Smooth muscle cell (in vitro differentiated cells): ENCODE results near the gene SIRT4. TPM values are rescaled to one million over a fixed set of nuclear protein-coding genes. Genes with fewer than 3 reads are reported as not detected.
A peak's percentile ranks its signal among the peaks of the same experiment; 100 is the strongest.
"Not testable (repeated sequence)": the region's sequence is repeated elsewhere in the genome, so short reads cannot be mapped to it uniquely, and the experiment has no call there.

Source experiments
- DNase-seq: peaks from one replicate; lab custom pipeline; 2025; ENCODE audit not compliant: unreplicated experiment; lab: John Stamatoyannopoulos, UW
- H2AFZ ChIP-seq: fragments of 200-600 bp; sonication (generic); 2 replicates; pipeline ENCODE4 v1.6.0; 2016; ENCODE audit warnings: antibody characterized with exemption, low read depth, mild to moderate bottlenecking
- H3F3A ChIP-seq: fragments of 200-600 bp; sonication (generic); 2 replicates; pipeline ENCODE4 v1.6.0; 2017; ENCODE audit warnings: antibody characterized with exemption, low read depth
- H3K27ac ChIP-seq: fragments of 200-600 bp; sonication (generic); 2 replicates; pipeline ENCODE4 v1.5.1; 2016; ENCODE audit warnings: low read depth, mild to moderate bottlenecking
- H3K27me3 ChIP-seq: fragments of 200-600 bp; sonication (generic); 2 replicates; pipeline ENCODE4 v1.6.1; 2016; ENCODE audit warnings: low read depth, mild to moderate bottlenecking
- H3K36me3 ChIP-seq: fragments of 200-600 bp; sonication (generic); 2 replicates; pipeline ENCODE4 v1.5.1; 2016; ENCODE audit warnings: low read depth
- H3K4me1 ChIP-seq: fragments of 200-600 bp; sonication (generic); 2 replicates; pipeline ENCODE4 v1.5.1; 2016; ENCODE audit warnings: low read depth
- H3K4me2 ChIP-seq: fragments of 200-600 bp; sonication (generic); 2 replicates; pipeline ENCODE4 v1.6.0; 2016; ENCODE audit warnings: mild to moderate bottlenecking
- H3K4me3 ChIP-seq: fragments of 200-600 bp; sonication (generic); 2 replicates; pipeline ENCODE4 v1.5.1; 2016; ENCODE audit warnings: mild to moderate bottlenecking
- H3K79me2 ChIP-seq: fragments of 200-600 bp; sonication (generic); 2 replicates; pipeline ENCODE4 v1.6.0; 2016; ENCODE audit warnings: low read depth, mild to moderate bottlenecking
- H3K9ac ChIP-seq: fragments of 200-600 bp; sonication (generic); 2 replicates; pipeline ENCODE4 v1.6.0; 2016; ENCODE audit warnings: low read depth
- H3K9me3 ChIP-seq: fragments of 200-600 bp; sonication (generic); replicated peaks from 2 replicates; pipeline ENCODE4 v1.5.1; 2016; ENCODE audit warnings: low read depth
- H4K20me1 ChIP-seq: fragments of 200-600 bp; sonication (generic); 2 replicates; pipeline ENCODE4 v1.6.0; 2016; ENCODE audit warnings: low read depth
- CTCF ChIP-seq: fragments of 200-600 bp; sonication (generic); IDR thresholded peaks from 2 replicates; pipeline ENCODE4 v1.5.1; 2017; ENCODE audit warnings: borderline replicate concordance, mild to moderate bottlenecking, antibody characterized with exemption; ENCODE audit not compliant: insufficient read depth, poor library complexity, severe bottlenecking
- WGBS: methylation state at CpG from one replicate; pipeline ENCODE4 v1.1.7; 2016; ENCODE audit warnings: low lambda C conversion rate; 5-methylcytosine and 5-hydroxymethylcytosine counted together
- polyA plus RNA-seq: library from polyadenylated mRNA; unstranded; fragments of >200 nt; fragmentation: Nextera tagmentation; extraction: Ambion mirVana; gene quantifications from 2 replicates; pipeline ENCODE4 v1.2.1, GENCODE V29; 2016
- total RNA-seq: library from RNA; depleted of rRNA; stranded (reverse); fragments of >200 nt; gene quantifications from 2 replicates; pipeline ENCODE4 v1.2.3, GENCODE V29; 2014

SIRT4 gene
- total and polyA plus RNA-seq, 2 experiments from 2014 or later = 2.7 to 5.3 TPM

GRCh38 chr12:120331390-120331789, 29.3 kb downstream of the SIRT4 start:
- Histone ChIP-seq H3F3A (no peaks in the 10 kb centered on the region), H3K36me3 (no peaks in the 10 kb centered on the region), H2AFZ (no peak overlapping the region), H3K4me2 (no peak overlapping the region), H3K4me1 (no peaks in the 10 kb centered on the region), H3K27ac (no peak overlapping the region), H3K27me3 (no peaks in the 10 kb centered on the region), H3K9me3 (no peaks in the 10 kb centered on the region), H4K20me1 (no peaks in the 10 kb centered on the region), H3K79me2 (no peaks in the 10 kb centered on the region), H3K4me3 (no peak overlapping the region), H3K9ac (no peak overlapping the region)
- TF ChIP-seq CTCF = no peak
- WGBS = 78% methylated on average over 3 of the region's 3 CpGs
- no peak for DNase-seq

GRCh38 chr12:120332041-120332440, 29.9 kb downstream of the SIRT4 start:
- Histone ChIP-seq H3K27ac (no peak overlapping the region), H3K9me3 (no peaks in the 10 kb centered on the region), H3K79me2 (no peaks in the 10 kb centered on the region), H3F3A (no peaks in the 10 kb centered on the region), H3K9ac (no peak overlapping the region), H4K20me1 (no peaks in the 10 kb centered on the region), H3K27me3 (no peaks in the 10 kb centered on the region), H2AFZ (no peak overlapping the region), H3K36me3 (no peaks in the 10 kb centered on the region), H3K4me3 (no peak overlapping the region), H3K4me1 (no peaks in the 10 kb centered on the region), H3K4me2 (no peak overlapping the region)
- WGBS = 81% methylated on average over 5 of the region's 5 CpGs
- TF ChIP-seq CTCF = no peak
- no peak for DNase-seq

GRCh38 chr12:120332523-120332922, 30.4 kb downstream of the SIRT4 start:
- H3F3A ChIP-seq = no peaks in the 10 kb centered on the region
- H3K27me3 ChIP-seq = no peaks in the 10 kb centered on the region
- H3K9me3 ChIP-seq = no peaks in the 10 kb centered on the region
- DNase-seq = no peak
- H2AFZ ChIP-seq = no peak overlapping the region
- no peak overlapping the region for H3K27ac ChIP-seq
- 88% methylated on average over 7 of the region's 7 CpGs for WGBS
- TF ChIP-seq CTCF = no peak
- no peaks in the 10 kb centered on the region for H4K20me1 ChIP-seq
- H3K4me1 ChIP-seq = no peaks in the 10 kb centered on the region
- no peak overlapping the region for H3K4me3 ChIP-seq
- no peaks in the 10 kb centered on the region for H3K36me3 ChIP-seq
- H3K4me2 ChIP-seq = no peak overlapping the region
- H3K79me2 ChIP-seq = no peaks in the 10 kb centered on the region
- no peak overlapping the region for H3K9ac ChIP-seq

GRCh38 chr12:120335447-120335846, 33.3 kb downstream of the SIRT4 start:
- not testable (repeated sequence) for H3K9ac ChIP-seq, H3K4me2 ChIP-seq, H3K36me3 ChIP-seq, H3K4me3 ChIP-seq, H2AFZ ChIP-seq, H3K4me1 ChIP-seq, H3K27ac ChIP-seq, H3K79me2 ChIP-seq, H4K20me1 ChIP-seq, H3K27me3 ChIP-seq, DNase-seq, H3K9me3 ChIP-seq, H3F3A ChIP-seq
- 33% methylated on average over 12 of the region's 12 CpGs for WGBS
- peak; percentile 61 for TF ChIP-seq CTCF

- not testable (repeated sequence) for H3K4me3 ChIP-seq, H3F3A ChIP-seq, H4K20me1 ChIP-seq, H2AFZ ChIP-seq, H3K36me3 ChIP-seq, H3K4me2 ChIP-seq, H3K79me2 ChIP-seq, H3K4me1 ChIP-seq, H3K9ac ChIP-seq, DNase-seq, H3K27me3 ChIP-seq, H3K9me3 ChIP-seq, H3K27ac ChIP-seq
- WGBS = 97% methylated on average over 2 of the region's 2 CpGs
Measured at GRCh38 chr12:120336392-120336791, 34.3 kb downstream of the SIRT4 start.
